SK-N-SH (cell line): ENCODE results near the gene TTC28. TPM values are rescaled to one million over a fixed set of nuclear protein-coding genes. Genes with fewer than 3 reads are reported as not detected.

Source experiments
- CTCF ChIA-PET: fragments of 300-600, 350-600 bp; formaldehyde crosslinking; extraction: SDS; loops from one replicate; lab custom pipeline; 2021; lab: Yijun Ruan, JAX
- POLR2A ChIA-PET: fragments of 350-600 bp; sonication (Branson Sonifier 250); formaldehyde crosslinking; extraction: SDS; loops from one replicate; lab custom pipeline; 2020; ENCODE audit warnings: antibody characterized with exemption, inconsistent platforms; lab: Yijun Ruan, JAX
- DNase-seq: peaks from one replicate; pipeline ENCODE4 v3.0.0; 2012
- H2AFZ ChIP-seq: fragments of 200-600 bp; sonication (generic); 2 replicates; pipeline ENCODE4 v1.8.1; 2016; ENCODE audit warnings: antibody characterized with exemption, mild to moderate bottlenecking, low read depth
- H3F3A ChIP-seq: fragments of 200-600 bp; sonication (generic); replicated peaks from 2 replicates; pipeline ENCODE3; 2016; ENCODE audit warnings: antibody characterized with exemption, mild to moderate bottlenecking; ENCODE audit not compliant: insufficient read depth
- H3K27ac ChIP-seq, 2 experiments: fragments of 200-500 bp in 1 of 2; fragments of 200-600 bp in 1 of 2; sonication (Bioruptor generic) in 1 of 2; sonication (generic), shearing (Covaris generic) in 1 of 2; 2 replicates each; pipeline versions ENCODE4 v1.5.1 to v1.6.1; 2014 to 2016; ENCODE audit warnings: low read depth in 2 of 2, inconsistent platforms in 1 of 2, low read length in 1 of 2, mild to moderate bottlenecking in 1 of 2, mixed read lengths in 1 of 2
- H3K27me3 ChIP-seq: fragments of 200-600 bp; sonication (generic), shearing (Covaris generic); 2 replicates; pipeline ENCODE4 v1.6.1; 2016; ENCODE audit warnings: mixed run types; ENCODE audit not compliant: insufficient read depth
- H3K36me3 ChIP-seq, 2 experiments: fragments of 200-500 bp in 1 of 2; fragments of 200-600 bp in 1 of 2; sonication (Bioruptor generic) in 1 of 2; sonication (generic) in 1 of 2; replicated peaks in 1 of 2; 2 replicates each; pipeline versions ENCODE3 to v1.5.1; 2014 to 2016; ENCODE audit warnings: low read length in 1 of 2, mild to moderate bottlenecking in 1 of 2; ENCODE audit not compliant: insufficient read depth in 2 of 2, control insufficient read depth in 1 of 2
- H3K4me1 ChIP-seq, 2 experiments: fragments of 200-500 bp in 1 of 2; fragments of 200-600 bp in 1 of 2; sonication (Bioruptor generic) in 1 of 2; sonication (generic), shearing (Covaris generic) in 1 of 2; 2 replicates each; pipeline versions ENCODE4 v1.5.1 to v1.6.1; 2014 to 2016; ENCODE audit warnings: low read depth in 1 of 2, low read length in 1 of 2, mixed run types in 1 of 2; ENCODE audit not compliant: insufficient read depth in 2 of 2, control insufficient read depth in 1 of 2
- H3K4me2 ChIP-seq: fragments of 200-600 bp; sonication (generic), shearing (Covaris generic); 2 replicates; pipeline ENCODE4 v1.6.1; 2017; ENCODE audit warnings: mixed run types
- H3K4me3 ChIP-seq, 2 experiments: fragments of 200-500 bp in 1 of 2; fragments of 200-600 bp in 1 of 2; sonication (Bioruptor generic) in 1 of 2; sonication (generic), shearing (Covaris generic) in 1 of 2; 2 replicates each; pipeline versions ENCODE4 v1.5.1 to v1.8.1; 2014 to 2016; ENCODE audit warnings: low read depth in 2 of 2, inconsistent platforms in 1 of 2, low read length in 1 of 2, mild to moderate bottlenecking in 1 of 2, mixed read lengths in 1 of 2, moderate library complexity in 1 of 2
- H3K79me2 ChIP-seq: fragments of 200-600 bp; sonication (generic); 2 replicates; pipeline ENCODE4 v1.8.1; 2017; ENCODE audit warnings: mild to moderate bottlenecking; ENCODE audit not compliant: insufficient read depth
- H3K9ac ChIP-seq: fragments of 200-600 bp; sonication (generic); 2 replicates; pipeline ENCODE4 v1.6.1; 2017; ENCODE audit warnings: mixed run types
- H3K9me2 ChIP-seq: fragments of 200-600 bp; sonication (generic); 2 replicates; pipeline ENCODE4 v1.6.1; 2017; ENCODE audit warnings: mixed run types
- H3K9me3 ChIP-seq: fragments of 200-600 bp; sonication (generic); 2 replicates; pipeline ENCODE4 v1.6.1; 2017; ENCODE audit warnings: mixed run types, mild to moderate bottlenecking, moderate library complexity
- H4K20me1 ChIP-seq: fragments of 200-600 bp; sonication (generic); 2 replicates; pipeline ENCODE4 v1.6.1; 2017; ENCODE audit warnings: mild to moderate bottlenecking, mixed run types; ENCODE audit not compliant: insufficient read depth
- EZH2phosphoT487 ChIP-seq: fragments of 200-600 bp; sonication (generic); IDR thresholded peaks from 2 replicates; pipeline ENCODE4 v1.6.1; 2017; ENCODE audit warnings: low read depth, mixed run types, mild to moderate bottlenecking, antibody characterized with exemption, moderate library complexity, borderline replicate concordance
- FOXJ3 ChIP-seq: sonication (generic); formaldehyde crosslinking; IDR thresholded peaks from 2 replicates; pipeline ENCODE4 v1.5.1; 2020; ENCODE audit warnings: mild to moderate bottlenecking, missing genetic modification reagents
- NFIC ChIP-seq: IDR thresholded peaks from 2 replicates; pipeline ENCODE4 v1.4.0; 2012; ENCODE audit warnings: borderline replicate concordance
- POLR2AphosphoS5 ChIP-seq: IDR thresholded peaks from 2 replicates; pipeline ENCODE4 v1.6.1; 2012; ENCODE audit warnings: low read depth, low read length
- RFX5 ChIP-seq: IDR thresholded peaks from 2 replicates; pipeline ENCODE4 v1.6.1; 2012; ENCODE audit warnings: mild to moderate bottlenecking, improper control_type of control experiment, low read length
- TCF12 ChIP-seq: IDR thresholded peaks from 2 replicates; pipeline ENCODE4 v1.4.0; 2012
- WGBS: methylation state at CpG from one replicate; pipeline ENCODE4 v1.1.6; 2017; ENCODE audit warnings: low lambda C conversion rate; 5-methylcytosine and 5-hydroxymethylcytosine counted together
- polyA plus RNA-seq, 3 experiments: library from polyadenylated mRNA; depleted of rRNA; stranded (reverse); fragments of >200 nt; gene quantifications; 2 replicates each; pipeline ENCODE4 v1.2.3, GENCODE V29; 2012
- TF ChIP-seq, protein P1 (sequence below): fragments of 150-350 bp; IDR thresholded peaks from 2 replicates; pipeline ENCODE4 v1.6.1; 2016; ENCODE audit warnings: mild to moderate bottlenecking, low read depth, low read length
- TF ChIP-seq, protein P2 (sequence below): fragments of 200-600 bp; sonication (generic); IDR thresholded peaks from 2 replicates; pipeline ENCODE4 v1.6.1; 2017; ENCODE audit warnings: antibody characterized with exemption, mild to moderate bottlenecking, moderate library complexity
- TF ChIP-seq, protein P3 (sequence below): IDR thresholded peaks from 2 replicates; pipeline ENCODE4 v1.6.1; 2012; ENCODE audit warnings: mild to moderate bottlenecking, low read depth, low read length, moderate library complexity

TTC28 gene
- polyA plus RNA-seq, 1 of the 3 experiments (the other 2 are of a cell fraction): 5.9 TPM

DNA sequence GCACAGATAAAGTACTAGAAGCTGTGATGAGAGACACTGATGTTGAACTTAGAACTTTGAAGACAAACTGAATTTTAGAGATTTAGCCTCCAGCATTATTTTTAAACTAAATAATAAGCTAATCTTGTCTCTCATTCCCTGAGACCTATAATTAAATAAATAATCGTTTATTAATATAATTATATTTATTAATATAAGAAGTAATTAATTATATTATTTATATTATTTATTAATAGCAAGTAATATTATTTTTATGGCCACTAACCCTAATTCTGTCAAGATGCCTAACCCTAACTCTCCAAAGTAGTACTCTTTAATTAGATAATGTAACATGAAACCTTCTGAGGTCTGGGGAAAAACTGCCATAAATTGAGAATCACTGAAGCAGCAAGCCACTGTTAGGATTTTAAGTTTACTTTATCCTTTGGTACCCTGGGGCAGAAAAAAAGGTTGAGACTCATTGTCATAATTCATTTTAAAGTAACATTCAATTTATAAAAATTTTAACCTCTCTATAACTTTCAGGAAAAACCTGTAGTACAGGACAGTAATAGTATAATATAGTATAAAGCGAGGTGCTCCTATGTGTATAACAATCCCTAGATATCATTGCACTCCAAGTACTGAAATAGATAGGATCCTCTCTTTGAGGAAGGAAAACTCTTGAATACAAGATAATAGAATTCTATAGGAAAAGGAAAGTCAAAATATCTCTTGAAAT lies 85.4 kb downstream of the TTC28 start:
- DNase-seq: no peak
- 45% methylated on average over 2 of the region's 2 CpGs for WGBS
- no peaks in the 10 kb centered on the region for H3K9me2 ChIP-seq
- H3K9ac ChIP-seq: no peak overlapping the region
- no peak overlapping the region; the same call in 1 of the 2 replicates for H3K4me2 ChIP-seq
- ChIA-PET CTCF (interaction anchor here (0.8 to 6.3 kb wide), 7 partner anchors 11 to 652 kb away, joined by 3 to 82 read pairs (median 7); no protein-coding TSS in a partner anchor), POLR2A (no interaction called here)
- H3K27me3 ChIP-seq: no peaks in the 10 kb centered on the region
- peak overlapping the region; percentile 34 to 72; a peak in 3 of 4 replicates for H3K27ac ChIP-seq
- no peak overlapping the region for H2AFZ ChIP-seq
- H3K4me3 ChIP-seq: no peak overlapping the region
- H3K79me2 ChIP-seq: peaks cover 11% of the 10 kb centered on the region
- peaks cover 9% of the 10 kb centered on the region in 2 experiments; a peak in 3 of 4 replicates for H3K4me1 ChIP-seq
- TF ChIP-seq EZH2phosphoT487: no peak
- no peak for TF ChIP-seq FOXJ3 (CRISPR knock-in tag)
- TF ChIP-seq, protein P1, sequence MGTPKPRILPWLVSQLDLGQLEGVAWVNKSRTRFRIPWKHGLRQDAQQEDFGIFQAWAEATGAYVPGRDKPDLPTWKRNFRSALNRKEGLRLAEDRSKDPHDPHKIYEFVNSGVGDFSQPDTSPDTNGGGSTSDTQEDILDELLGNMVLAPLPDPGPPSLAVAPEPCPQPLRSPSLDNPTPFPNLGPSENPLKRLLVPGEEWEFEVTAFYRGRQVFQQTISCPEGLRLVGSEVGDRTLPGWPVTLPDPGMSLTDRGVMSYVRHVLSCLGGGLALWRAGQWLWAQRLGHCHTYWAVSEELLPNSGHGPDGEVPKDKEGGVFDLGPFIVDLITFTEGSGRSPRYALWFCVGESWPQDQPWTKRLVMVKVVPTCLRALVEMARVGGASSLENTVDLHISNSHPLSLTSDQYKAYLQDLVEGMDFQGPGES: no peak
- TF ChIP-seq, protein P2, sequence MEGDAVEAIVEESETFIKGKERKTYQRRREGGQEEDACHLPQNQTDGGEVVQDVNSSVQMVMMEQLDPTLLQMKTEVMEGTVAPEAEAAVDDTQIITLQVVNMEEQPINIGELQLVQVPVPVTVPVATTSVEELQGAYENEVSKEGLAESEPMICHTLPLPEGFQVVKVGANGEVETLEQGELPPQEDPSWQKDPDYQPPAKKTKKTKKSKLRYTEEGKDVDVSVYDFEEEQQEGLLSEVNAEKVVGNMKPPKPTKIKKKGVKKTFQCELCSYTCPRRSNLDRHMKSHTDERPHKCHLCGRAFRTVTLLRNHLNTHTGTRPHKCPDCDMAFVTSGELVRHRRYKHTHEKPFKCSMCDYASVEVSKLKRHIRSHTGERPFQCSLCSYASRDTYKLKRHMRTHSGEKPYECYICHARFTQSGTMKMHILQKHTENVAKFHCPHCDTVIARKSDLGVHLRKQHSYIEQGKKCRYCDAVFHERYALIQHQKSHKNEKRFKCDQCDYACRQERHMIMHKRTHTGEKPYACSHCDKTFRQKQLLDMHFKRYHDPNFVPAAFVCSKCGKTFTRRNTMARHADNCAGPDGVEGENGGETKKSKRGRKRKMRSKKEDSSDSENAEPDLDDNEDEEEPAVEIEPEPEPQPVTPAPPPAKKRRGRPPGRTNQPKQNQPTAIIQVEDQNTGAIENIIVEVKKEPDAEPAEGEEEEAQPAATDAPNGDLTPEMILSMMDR: no peak
- TF ChIP-seq, protein P3, sequence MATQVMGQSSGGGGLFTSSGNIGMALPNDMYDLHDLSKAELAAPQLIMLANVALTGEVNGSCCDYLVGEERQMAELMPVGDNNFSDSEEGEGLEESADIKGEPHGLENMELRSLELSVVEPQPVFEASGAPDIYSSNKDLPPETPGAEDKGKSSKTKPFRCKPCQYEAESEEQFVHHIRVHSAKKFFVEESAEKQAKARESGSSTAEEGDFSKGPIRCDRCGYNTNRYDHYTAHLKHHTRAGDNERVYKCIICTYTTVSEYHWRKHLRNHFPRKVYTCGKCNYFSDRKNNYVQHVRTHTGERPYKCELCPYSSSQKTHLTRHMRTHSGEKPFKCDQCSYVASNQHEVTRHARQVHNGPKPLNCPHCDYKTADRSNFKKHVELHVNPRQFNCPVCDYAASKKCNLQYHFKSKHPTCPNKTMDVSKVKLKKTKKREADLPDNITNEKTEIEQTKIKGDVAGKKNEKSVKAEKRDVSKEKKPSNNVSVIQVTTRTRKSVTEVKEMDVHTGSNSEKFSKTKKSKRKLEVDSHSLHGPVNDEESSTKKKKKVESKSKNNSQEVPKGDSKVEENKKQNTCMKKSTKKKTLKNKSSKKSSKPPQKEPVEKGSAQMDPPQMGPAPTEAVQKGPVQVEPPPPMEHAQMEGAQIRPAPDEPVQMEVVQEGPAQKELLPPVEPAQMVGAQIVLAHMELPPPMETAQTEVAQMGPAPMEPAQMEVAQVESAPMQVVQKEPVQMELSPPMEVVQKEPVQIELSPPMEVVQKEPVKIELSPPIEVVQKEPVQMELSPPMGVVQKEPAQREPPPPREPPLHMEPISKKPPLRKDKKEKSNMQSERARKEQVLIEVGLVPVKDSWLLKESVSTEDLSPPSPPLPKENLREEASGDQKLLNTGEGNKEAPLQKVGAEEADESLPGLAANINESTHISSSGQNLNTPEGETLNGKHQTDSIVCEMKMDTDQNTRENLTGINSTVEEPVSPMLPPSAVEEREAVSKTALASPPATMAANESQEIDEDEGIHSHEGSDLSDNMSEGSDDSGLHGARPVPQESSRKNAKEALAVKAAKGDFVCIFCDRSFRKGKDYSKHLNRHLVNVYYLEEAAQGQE: no peak
- no peak for TF ChIP-seq POLR2AphosphoS5
- TF ChIP-seq TCF12: no peak
- no peak for TF ChIP-seq NFIC
- no peak for TF ChIP-seq RFX5
- no peaks in the 10 kb centered on the region for H3K9me3 ChIP-seq
- peaks cover 3% of the 10 kb centered on the region for H3F3A ChIP-seq
- no peaks in the 10 kb centered on the region for H3K36me3 ChIP-seq
- no peaks in the 10 kb centered on the region for H4K20me1 ChIP-seq
